HG02759 (cell line): ENCODE results near the gene PNPO.
A peak's percentile ranks its signal among the peaks of the same experiment; 100 is the strongest.

Experiments used
- ATAC-seq: cut with Tn5 transposase; IDR thresholded peaks from one replicate; pipeline ENCODE4 v1.9.1; 2021; ENCODE audit warnings: mild to moderate bottlenecking, moderate library complexity; ENCODE audit not compliant: unreplicated experiment

Gene PNPO

GRCh38 chr17:47941246-47942095, at the start of gene PNPO:
PNPO (plus strand) TSS chr17:47941571; CDS start chr17:47941676, 105 bp downstream.
- peak; percentile 93 for ATAC-seq

- no peak for ATAC-seq
Measured at GRCh38 chr17:47894498-47895346, 46.6 kb upstream of the PNPO start.

GRCh38 chr17:47895347-47895855, 46.0 kb upstream of the PNPO start:
- no peak for ATAC-seq

GRCh38 chr17:47895856-47896671, 45.3 kb upstream of the PNPO start, which contains the start of gene SP2:
SP2 (plus strand) TSS chr17:47896236; CDS start chr17:47896287, 51 bp downstream.
- peak; percentile 88 for ATAC-seq

- no peak for ATAC-seq
Measured at GRCh38 chr17:47896672-47897490, 44.5 kb upstream of the PNPO start.

- ATAC-seq, result no peak
Measured at GRCh38 chr17:47897561-47897960, 43.8 kb upstream of the PNPO start.

GRCh38 chr17:47898241-47898640, 43.1 kb upstream of the PNPO start:
- ATAC-seq, result no peak

GRCh38 chr17:47899643-47900042, 41.7 kb upstream of the PNPO start:
- no peak for ATAC-seq

GRCh38 chr17:47901423-47901822, 39.9 kb upstream of the PNPO start:
- no peak for ATAC-seq

- ATAC-seq, result no peak
Measured at GRCh38 chr17:47902039-47902744, 39.2 kb upstream of the PNPO start.

GRCh38 chr17:47905221-47905733, 36.1 kb upstream of the PNPO start:
- no peak for ATAC-seq

- no peak for ATAC-seq
Measured at GRCh38 chr17:47906443-47906842, 34.9 kb upstream of the PNPO start.

- no peak for ATAC-seq
Measured at GRCh38 chr17:47907932-47908562, 33.3 kb upstream of the PNPO start.

- no peak for ATAC-seq
Measured at GRCh38 chr17:47913050-47913449, 28.3 kb upstream of the PNPO start.

GRCh38 chr17:47914306-47914948, 26.9 kb upstream of the PNPO start:
- ATAC-seq, result no peak

GRCh38 chr17:47915776-47916398, 25.5 kb upstream of the PNPO start:
- no peak for ATAC-seq

- ATAC-seq, result no peak
Measured at GRCh38 chr17:47916489-47917208, 24.7 kb upstream of the PNPO start.
